GM11168 (cell line): ENCODE measurements around the gene GMEB2.
"Not testable (repeated sequence)": the region's sequence is repeated elsewhere in the genome, so short reads cannot be mapped to it uniquely, and the experiment has no call there.

Experiments
- in situ Hi-C: fragments of 300-500 bp; cut with MboI; formaldehyde crosslinking; loops from one replicate; pipeline ENCODE4 v1.12.0; 2022; ENCODE audit warnings: low sequenced_read_pairs; ENCODE audit not compliant: unreplicated experiment

The GMEB2 gene

GRCh38 chr20:63618291-63618980 is 8.5 kb downstream of the GMEB2 start:
- in situ Hi-C loops, result no loop called here

- in situ Hi-C loops, result no loop called here
These were observed 9.0 kb downstream of the GMEB2 start for GRCh38 chr20:63617876-63618265.

GRCh38 chr20:63617092-63617875 is 9.6 kb downstream of the GMEB2 start:
- in situ Hi-C loops, result no loop called here

- in situ Hi-C loops, result not testable (repeated sequence)
These were observed 12.9 kb downstream of the GMEB2 start for GRCh38 chr20:63613863-63614594.

- in situ Hi-C loops, result no loop called here
These were observed 14.5 kb downstream of the GMEB2 start for GRCh38 chr20:63612276-63612931.

- in situ Hi-C loops, result no loop called here
These were observed 15.3 kb downstream of the GMEB2 start for GRCh38 chr20:63611646-63612045.

GRCh38 chr20:63610581-63611435 is 16.1 kb downstream of the GMEB2 start:
- in situ Hi-C loops, result no loop called here

- in situ Hi-C loops, result no loop called here
These were observed 20.2 kb downstream of the GMEB2 start for GRCh38 chr20:63606686-63607085.

- in situ Hi-C loops, result no loop called here
These were observed 24.6 kb downstream of the GMEB2 start for GRCh38 chr20:63602321-63602720.

GRCh38 chr20:63601679-63602078 is 25.2 kb downstream of the GMEB2 start:
- in situ Hi-C loops, result not testable (repeated sequence)

GRCh38 chr20:63599396-63600050 is 27.4 kb downstream of the GMEB2 start:
- in situ Hi-C loops, result no loop called here

GRCh38 chr20:63598479-63599395 is 28.2 kb downstream of the GMEB2 start:
- in situ Hi-C loops, result no loop called here

- in situ Hi-C loops, result no loop called here
These were observed 29.0 kb downstream of the GMEB2 start for GRCh38 chr20:63597651-63598478.

GRCh38 chr20:63596423-63596822 is 30.5 kb downstream of the GMEB2 start:
- in situ Hi-C loops, result no loop called here

- in situ Hi-C loops, result no loop called here
These were observed 31.3 kb downstream of the GMEB2 start for GRCh38 chr20:63595416-63596127.

GRCh38 chr20:63594043-63594561 is 32.8 kb downstream of the GMEB2 start:
- in situ Hi-C loops, result no loop called here
